Stomach smooth muscle (tissue), 2 donors: ENCODE results near the gene HLA-DQA1.
"Not testable (repeated sequence)": the region's sequence is repeated elsewhere in the genome, so short reads cannot be mapped to it uniquely, and the experiment has no call there.

Experiments
- H3K27ac ChIP-seq: one replicate; pipeline ENCODE4 v1.7.0; 2013; ENCODE audit warnings: mild to moderate bottlenecking, low read length, inconsistent platforms
- H3K27me3 ChIP-seq, 2 donors: one replicate each; pipeline ENCODE4 v1.7.0; 2013; ENCODE audit warnings: low read length in 2 of 2; ENCODE audit not compliant: insufficient read depth in 2 of 2, control insufficient read depth in 1 of 2
- H3K36me3 ChIP-seq, 2 donors: one replicate each; pipeline ENCODE4 v1.7.0; 2013; ENCODE audit warnings: low read length in 2 of 2; ENCODE audit not compliant: control insufficient read depth in 2 of 2, insufficient read depth in 2 of 2
- H3K4me1 ChIP-seq: one replicate; pipeline ENCODE4 v1.7.0; 2013; ENCODE audit warnings: low read length; ENCODE audit not compliant: control insufficient read depth, insufficient read depth
- H3K4me3 ChIP-seq, 2 donors: one replicate each; pipeline ENCODE4 v1.7.0; 2013; ENCODE audit warnings: low read length in 2 of 2
- H3K9ac ChIP-seq, 2 donors: one replicate each; pipeline ENCODE4 v1.7.0; 2013; ENCODE audit warnings: low read length in 2 of 2, mild to moderate bottlenecking in 1 of 2
- H3K9me3 ChIP-seq, 2 donors: one replicate each; pipeline ENCODE4 v1.7.0; 2013; ENCODE audit warnings: low read length in 2 of 2; ENCODE audit not compliant: control insufficient read depth in 2 of 2
- donor health status: healthy.
- donor health status: Pancreatic carcinoma.

HLA-DQA1 gene

GRCh38 chr6:32671908-32672307 lies 34.7 kb downstream of the HLA-DQA1 start:
- not testable (repeated sequence) for H3K4me1 ChIP-seq, H3K9ac ChIP-seq, H3K27me3 ChIP-seq, H3K4me3 ChIP-seq, H3K27ac ChIP-seq, H3K36me3 ChIP-seq, H3K9me3 ChIP-seq

GRCh38 chr6:32674123-32674522 lies 36.9 kb downstream of the HLA-DQA1 start:
- not testable (repeated sequence) for H3K4me3 ChIP-seq, H3K27me3 ChIP-seq, H3K9me3 ChIP-seq, H3K4me1 ChIP-seq, H3K36me3 ChIP-seq, H3K9ac ChIP-seq, H3K27ac ChIP-seq

- Histone ChIP-seq H3K9me3 (no peaks in the 10 kb centered on the region), H3K27ac (no peak overlapping the region), H3K36me3 (no peaks in the 10 kb centered on the region), H3K4me1 (no peaks in the 10 kb centered on the region), H3K27me3 (peaks cover 0 to 9% of the 10 kb centered on the region in 2 donors), H3K4me3 (no peak overlapping the region), H3K9ac (no peak overlapping the region)
These were observed 42.3 kb downstream of the HLA-DQA1 start for GRCh38 chr6:32679492-32679891.

- H3K27me3 ChIP-seq: peaks cover 0 to 9% of the 10 kb centered on the region in 2 donors
- no peak overlapping the region for H3K9ac ChIP-seq
- no peak overlapping the region for H3K27ac ChIP-seq
- no peaks in the 10 kb centered on the region for H3K4me1 ChIP-seq
- H3K4me3 ChIP-seq: no peak overlapping the region
- no peaks in the 10 kb centered on the region for H3K9me3 ChIP-seq
- H3K36me3 ChIP-seq: no peaks in the 10 kb centered on the region
These were observed 42.8 kb downstream of the HLA-DQA1 start for GRCh38 chr6:32680055-32680454.

- Histone ChIP-seq H3K27ac (no peak overlapping the region), H3K4me3 (no peak overlapping the region), H3K36me3 (no peaks in the 10 kb centered on the region), H3K4me1 (no peaks in the 10 kb centered on the region), H3K9ac (no peak overlapping the region), H3K27me3 (peaks cover 0 to 12% of the 10 kb centered on the region in 2 donors), H3K9me3 (no peaks in the 10 kb centered on the region)
These were observed 47.0 kb downstream of the HLA-DQA1 start for GRCh38 chr6:32684246-32684645.

GRCh38 chr6:32685603-32686002 lies 48.4 kb downstream of the HLA-DQA1 start:
- Histone ChIP-seq H3K36me3 (no peaks in the 10 kb centered on the region), H3K9me3 (no peaks in the 10 kb centered on the region), H3K27me3 (peaks cover 0 to 10% of the 10 kb centered on the region in 2 donors), H3K9ac (no peak overlapping the region), H3K4me1 (no peaks in the 10 kb centered on the region), H3K27ac (no peak overlapping the region), H3K4me3 (no peak overlapping the region)

- peaks cover 0 to 3% of the 10 kb centered on the region in 2 donors for H3K27me3 ChIP-seq
- H3K36me3 ChIP-seq: no peaks in the 10 kb centered on the region
- no peak overlapping the region for H3K4me3 ChIP-seq
- H3K9ac ChIP-seq: no peak overlapping the region
- H3K9me3 ChIP-seq: peaks cover 0 to 2% of the 10 kb centered on the region in 2 donors
- H3K4me1 ChIP-seq: no peaks in the 10 kb centered on the region
- no peak overlapping the region for H3K27ac ChIP-seq
These were observed 52.6 kb downstream of the HLA-DQA1 start for GRCh38 chr6:32689531-32690501.

GRCh38 chr6:32692019-32692418 lies 54.8 kb downstream of the HLA-DQA1 start:
- Histone ChIP-seq H3K4me1 (no peaks in the 10 kb centered on the region), H3K27ac (no peak overlapping the region), H3K36me3 (no peaks in the 10 kb centered on the region), H3K9ac (no peak overlapping the region), H3K27me3 (no peaks in the 10 kb centered on the region), H3K9me3 (peaks cover 0 to 2% of the 10 kb centered on the region in 2 donors), H3K4me3 (no peak overlapping the region)
